HCT116 (cell line): Measurements from ENCODE around the gene SUPT3H. TPM values are rescaled to one million over a fixed set of nuclear protein-coding genes. Genes with fewer than 3 reads are reported as not detected.

Source experiments
- ATAC-seq: fragments of 200-7000 bp; cut with Tn5 transposase; 2 replicates; pipeline ENCODE4 v1.9.1; 2020; ENCODE audit warnings: mild to moderate bottlenecking, moderate library complexity
- BruUV-seq: library from RNA; stranded (reverse); fragments of 400-500 nt; replicated peaks from 2 replicates; lab custom pipeline; 2021; lab: Mats Ljungman, UMichigan
- CTCF ChIA-PET: fragments of 300-600 bp; sonication (Branson Sonifier 250); formaldehyde crosslinking; loops from one replicate; lab custom pipeline; 2021; ENCODE audit warnings: antibody characterized with exemption; lab: Charles Lee
- POLR2A ChIA-PET: fragments of 300-600, 350-600 bp; sonication (Branson Sonifier 250); formaldehyde crosslinking; loops from one replicate; lab custom pipeline; 2021; ENCODE audit warnings: antibody characterized with exemption; lab: Charles Lee
- RAD21 ChIA-PET, 2 experiments: fragments of 300-600 bp; sonication (Branson Sonifier 250); formaldehyde crosslinking; loops; one replicate each; lab custom pipeline; 2023; ENCODE audit warnings: low total read pairs in 2 of 2; ENCODE audit not compliant: uncharacterized antibody in 2 of 2, unreplicated experiment in 2 of 2, low non-redundant PET in 1 of 2; lab: Charles Lee
- DNase-seq: peaks from one replicate; pipeline ENCODE4 v3.0.0-alpha.2; 2010; ENCODE audit warnings: low read depth, low spot score
- H2AFZ ChIP-seq: fragments of 200-600 bp; shearing (Covaris generic), sonication (generic); 2 replicates; pipeline ENCODE4 v1.6.1; 2017; ENCODE audit warnings: low read depth, mixed run types, mixed read lengths, antibody characterized with exemption, low read length; ENCODE audit not compliant: poor library complexity, severe bottlenecking
- H3K27ac ChIP-seq: 2 replicates; pipeline ENCODE4 v1.5.1; 2012; ENCODE audit warnings: low read depth, low read length
- H3K27me3 ChIP-seq: fragments of 200-600 bp; sonication (generic); 2 replicates; pipeline ENCODE4 v1.6.1; 2016; ENCODE audit warnings: mixed run types, low read length, mixed read lengths; ENCODE audit not compliant: insufficient read depth
- H3K36me3 ChIP-seq, 2 experiments: fragments of 200-500 bp in 1 of 2; fragments of 200-600 bp in 1 of 2; sonication (Bioruptor generic) in 1 of 2; sonication (generic) in 1 of 2; 2 replicates each; pipeline versions ENCODE4 v1.5.1 to v1.6.1; 2014 to 2016; ENCODE audit warnings: low read length in 2 of 2, inconsistent platforms in 1 of 2, mixed read lengths in 1 of 2, mixed run types in 1 of 2; ENCODE audit not compliant: insufficient read depth in 2 of 2, control insufficient read depth in 1 of 2
- H3K4me1 ChIP-seq, 2 experiments: fragments of 200-600 bp in 1 of 2; sonication (generic) in 1 of 2; 2 replicates each; pipeline versions ENCODE4 v1.5.1 to v1.6.1; 2012 to 2017; ENCODE audit warnings: low read length in 2 of 2, inconsistent platforms in 1 of 2, mild to moderate bottlenecking in 1 of 2, mixed read lengths in 1 of 2, mixed run types in 1 of 2, moderate library complexity in 1 of 2; ENCODE audit not compliant: insufficient read depth in 2 of 2, control insufficient read depth in 1 of 2
- H3K4me2 ChIP-seq: fragments of 200-600 bp; sonication (generic); 2 replicates; pipeline ENCODE4 v1.6.1; 2017; ENCODE audit warnings: mixed run types, low read length, mixed read lengths
- H3K4me3 ChIP-seq, 2 experiments: fragments of 200-600 bp in 1 of 2; sonication (generic) in 1 of 2; replicated peaks in 1 of 2; 2 replicates each; pipeline ENCODE4 v1.5.1; 2011 to 2016; ENCODE audit warnings: low read length in 2 of 2, control low read depth in 1 of 2, low read depth in 1 of 2, mild to moderate bottlenecking in 1 of 2, mixed read lengths in 1 of 2, mixed run types in 1 of 2
- H3K79me2 ChIP-seq: fragments of 200-600 bp; sonication (generic); 2 replicates; pipeline ENCODE4 v1.6.1; 2017; ENCODE audit warnings: mild to moderate bottlenecking, mixed run types, low read length, moderate library complexity, mixed read lengths; ENCODE audit not compliant: insufficient read depth
- H3K9ac ChIP-seq: fragments of 200-600 bp; sonication (generic); 2 replicates; pipeline ENCODE4 v1.6.1; 2016; ENCODE audit warnings: low read length, mixed read lengths
- H3K9me2 ChIP-seq: fragments of 200-600 bp; sonication (generic), shearing (Covaris generic); 2 replicates; pipeline ENCODE4 v1.6.1; 2017; ENCODE audit warnings: mixed run types, mild to moderate bottlenecking, moderate library complexity; ENCODE audit not compliant: insufficient read depth
- H3K9me3 ChIP-seq, 2 experiments: fragments of 200-500 bp in 1 of 2; fragments of 200-600 bp in 1 of 2; sonication (Bioruptor generic) in 1 of 2; sonication (generic) in 1 of 2; 2 replicates each; pipeline ENCODE4 v1.6.1; 2014 to 2017; ENCODE audit warnings: low read length in 2 of 2, mixed read lengths in 2 of 2, inconsistent platforms in 1 of 2, low read depth in 1 of 2, mild to moderate bottlenecking in 1 of 2, mixed run types in 1 of 2, moderate library complexity in 1 of 2; ENCODE audit not compliant: control insufficient read depth in 1 of 2, insufficient read depth in 1 of 2
- H4K20me1 ChIP-seq: fragments of 200-600 bp; sonication (generic), shearing (Covaris generic); 2 replicates; pipeline ENCODE4 v1.6.1; 2017; ENCODE audit warnings: mixed run types, mild to moderate bottlenecking, moderate library complexity; ENCODE audit not compliant: insufficient read depth
- EGR1 ChIP-seq: IDR thresholded peaks from 2 replicates; pipeline ENCODE4 v1.6.1; 2012; ENCODE audit warnings: low read depth
- FOSL1 ChIP-seq: IDR thresholded peaks from 2 replicates; pipeline ENCODE4 v1.6.1; 2012; ENCODE audit warnings: low read depth
- JUND ChIP-seq: IDR thresholded peaks from 2 replicates; pipeline ENCODE4 v1.6.1; 2012
- MAX ChIP-seq: IDR thresholded peaks from 2 replicates; pipeline ENCODE4 v1.6.1; 2012
- SIN3A ChIP-seq: IDR thresholded peaks from 2 replicates; pipeline ENCODE4 v1.6.1; 2012; ENCODE audit warnings: low read depth
- ZFX ChIP-seq: fragments of 450-650 bp; IDR thresholded peaks from 2 replicates; pipeline ENCODE4 v1.6.1; 2017
- intact Hi-C: fragments of 100-400 bp; cut with micrococcal nuclease; formaldehyde crosslinking; loops from 2 replicates; pipeline ENCODE4 v1.10.0; 2022
- total RNA-seq: library from RNA; stranded (reverse); gene quantifications from one replicate; pipeline ENCODE4 v1.2.1, GENCODE V29; 2021; ENCODE audit not compliant: unreplicated experiment
- TF ChIP-seq, protein P1 (sequence below): IDR thresholded peaks from 2 replicates; pipeline ENCODE4 v1.6.1; 2012; ENCODE audit warnings: low read depth

Gene SUPT3H
- total RNA-seq, 1 experiment from 2014 or later = 7.4 TPM

GRCh38 chr6:44833248-44833647 lies 544.5 kb downstream of the SUPT3H start:
- H3K9me3 ChIP-seq = no peaks in the 10 kb centered on the region
- H3K27ac ChIP-seq = no peak overlapping the region
- no peaks in the 10 kb centered on the region for H3K27me3 ChIP-seq
- no peaks in the 10 kb centered on the region for H4K20me1 ChIP-seq
- no peaks in the 10 kb centered on the region for H3K79me2 ChIP-seq
- H3K4me3 ChIP-seq = no peak overlapping the region
- RAD21 ChIA-PET = no interaction called here
- POLR2A ChIA-PET = no interaction called here
- no peaks in the 10 kb centered on the region for H3K4me1 ChIP-seq
- no peak for ATAC-seq
- TF ChIP-seq EGR1 (no peak), ZFX (no peak), FOSL1 (no peak), MAX (no peak), JUND (no peak), SIN3A (no peak)
- TF ChIP-seq, protein P1, sequence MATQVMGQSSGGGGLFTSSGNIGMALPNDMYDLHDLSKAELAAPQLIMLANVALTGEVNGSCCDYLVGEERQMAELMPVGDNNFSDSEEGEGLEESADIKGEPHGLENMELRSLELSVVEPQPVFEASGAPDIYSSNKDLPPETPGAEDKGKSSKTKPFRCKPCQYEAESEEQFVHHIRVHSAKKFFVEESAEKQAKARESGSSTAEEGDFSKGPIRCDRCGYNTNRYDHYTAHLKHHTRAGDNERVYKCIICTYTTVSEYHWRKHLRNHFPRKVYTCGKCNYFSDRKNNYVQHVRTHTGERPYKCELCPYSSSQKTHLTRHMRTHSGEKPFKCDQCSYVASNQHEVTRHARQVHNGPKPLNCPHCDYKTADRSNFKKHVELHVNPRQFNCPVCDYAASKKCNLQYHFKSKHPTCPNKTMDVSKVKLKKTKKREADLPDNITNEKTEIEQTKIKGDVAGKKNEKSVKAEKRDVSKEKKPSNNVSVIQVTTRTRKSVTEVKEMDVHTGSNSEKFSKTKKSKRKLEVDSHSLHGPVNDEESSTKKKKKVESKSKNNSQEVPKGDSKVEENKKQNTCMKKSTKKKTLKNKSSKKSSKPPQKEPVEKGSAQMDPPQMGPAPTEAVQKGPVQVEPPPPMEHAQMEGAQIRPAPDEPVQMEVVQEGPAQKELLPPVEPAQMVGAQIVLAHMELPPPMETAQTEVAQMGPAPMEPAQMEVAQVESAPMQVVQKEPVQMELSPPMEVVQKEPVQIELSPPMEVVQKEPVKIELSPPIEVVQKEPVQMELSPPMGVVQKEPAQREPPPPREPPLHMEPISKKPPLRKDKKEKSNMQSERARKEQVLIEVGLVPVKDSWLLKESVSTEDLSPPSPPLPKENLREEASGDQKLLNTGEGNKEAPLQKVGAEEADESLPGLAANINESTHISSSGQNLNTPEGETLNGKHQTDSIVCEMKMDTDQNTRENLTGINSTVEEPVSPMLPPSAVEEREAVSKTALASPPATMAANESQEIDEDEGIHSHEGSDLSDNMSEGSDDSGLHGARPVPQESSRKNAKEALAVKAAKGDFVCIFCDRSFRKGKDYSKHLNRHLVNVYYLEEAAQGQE = no peak
- no peaks in the 10 kb centered on the region for H3K36me3 ChIP-seq
- no TSS peak for BruUV-seq
- H3K4me2 ChIP-seq = no peak overlapping the region
- CTCF ChIA-PET = no interaction called here
- no peak overlapping the region for H2AFZ ChIP-seq
- intact Hi-C loops = no loop called here
- no peak overlapping the region for H3K9ac ChIP-seq
- DNase-seq = no peak
- no peaks in the 10 kb centered on the region for H3K9me2 ChIP-seq
